ENCODE measurements around the gene LRRC8D.

DNA sequence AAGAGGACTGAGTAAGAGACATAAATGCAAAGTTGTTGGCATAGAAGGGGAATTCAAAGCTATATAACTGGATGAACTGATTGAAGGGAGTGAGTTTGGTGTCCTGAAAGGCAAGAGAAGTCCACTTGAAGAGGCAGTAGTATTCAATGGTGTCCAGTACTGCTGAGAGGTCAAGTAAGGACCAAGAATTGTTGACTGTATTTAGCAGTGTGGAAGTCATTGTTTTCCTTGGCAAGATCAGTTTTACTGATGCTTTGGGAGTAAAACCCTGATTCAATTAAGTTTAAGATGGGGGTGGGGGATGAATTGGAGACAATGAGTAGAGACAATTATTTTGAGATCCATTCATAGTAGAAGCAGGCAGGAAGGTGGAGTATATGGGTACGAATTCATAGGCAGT lies 5.8 kb upstream of the LRRC8D start:
- TF ChIP-seq EZH2 (IDR thresholded peaks at IDR 0.05; ENCODE audit: low read length, unreplicated experiment), result no peak
- TF ChIP-seq, protein P1, sequence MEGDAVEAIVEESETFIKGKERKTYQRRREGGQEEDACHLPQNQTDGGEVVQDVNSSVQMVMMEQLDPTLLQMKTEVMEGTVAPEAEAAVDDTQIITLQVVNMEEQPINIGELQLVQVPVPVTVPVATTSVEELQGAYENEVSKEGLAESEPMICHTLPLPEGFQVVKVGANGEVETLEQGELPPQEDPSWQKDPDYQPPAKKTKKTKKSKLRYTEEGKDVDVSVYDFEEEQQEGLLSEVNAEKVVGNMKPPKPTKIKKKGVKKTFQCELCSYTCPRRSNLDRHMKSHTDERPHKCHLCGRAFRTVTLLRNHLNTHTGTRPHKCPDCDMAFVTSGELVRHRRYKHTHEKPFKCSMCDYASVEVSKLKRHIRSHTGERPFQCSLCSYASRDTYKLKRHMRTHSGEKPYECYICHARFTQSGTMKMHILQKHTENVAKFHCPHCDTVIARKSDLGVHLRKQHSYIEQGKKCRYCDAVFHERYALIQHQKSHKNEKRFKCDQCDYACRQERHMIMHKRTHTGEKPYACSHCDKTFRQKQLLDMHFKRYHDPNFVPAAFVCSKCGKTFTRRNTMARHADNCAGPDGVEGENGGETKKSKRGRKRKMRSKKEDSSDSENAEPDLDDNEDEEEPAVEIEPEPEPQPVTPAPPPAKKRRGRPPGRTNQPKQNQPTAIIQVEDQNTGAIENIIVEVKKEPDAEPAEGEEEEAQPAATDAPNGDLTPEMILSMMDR (conservative IDR thresholded peaks at IDR 0.05; ENCODE audit: low read depth, low read length), result no peak
